HEK293 (cell line): ENCODE data around the gene RABEPK.

Experiments used
- BCL11B ChIP-seq: fragments of 450-650 bp; formaldehyde crosslinking; IDR thresholded peaks from 2 replicates; pipeline ENCODE4 v1.5.1; 2016; ENCODE audit warnings: low read depth, missing biosample characterization, missing genetic modification characterization
- EGR2 ChIP-seq: fragments of 450-650 bp; formaldehyde crosslinking; IDR thresholded peaks from 2 replicates; pipeline ENCODE4 v1.5.1; 2016; ENCODE audit warnings: low read depth, missing biosample characterization, missing genetic modification characterization
- GLIS2 ChIP-seq: fragments of 450-650 bp; formaldehyde crosslinking; IDR thresholded peaks from 2 replicates; pipeline ENCODE4 v1.5.1; 2016; ENCODE audit warnings: missing biosample characterization, missing genetic modification characterization
- KLF10 ChIP-seq: fragments of 450-650 bp; IDR thresholded peaks from 2 replicates; pipeline ENCODE4 v1.5.1; 2018; ENCODE audit warnings: missing biosample characterization, mild to moderate bottlenecking, missing genetic modification characterization
- KLF8 ChIP-seq: fragments of 450-650 bp; formaldehyde crosslinking; IDR thresholded peaks from 2 replicates; pipeline ENCODE4 v1.5.1; 2016; ENCODE audit warnings: missing biosample characterization, missing genetic modification characterization
- PRDM1 ChIP-seq: fragments of 450-650 bp; formaldehyde crosslinking; IDR thresholded peaks from 2 replicates; pipeline ENCODE4; 2016; ENCODE audit warnings: missing biosample characterization, missing genetic modification characterization
- SP2 ChIP-seq: fragments of 450-650 bp; formaldehyde crosslinking; IDR thresholded peaks from 2 replicates; pipeline ENCODE4 v1.5.1; 2016; ENCODE audit warnings: missing biosample characterization, missing genetic modification characterization
- SP7 ChIP-seq: fragments of 450-650 bp; formaldehyde crosslinking; IDR thresholded peaks from 2 replicates; pipeline ENCODE4 v1.5.1; 2016; ENCODE audit warnings: missing biosample characterization, missing genetic modification characterization
- WT1 ChIP-seq: fragments of 450-650 bp; formaldehyde crosslinking; IDR thresholded peaks from 2 replicates; pipeline ENCODE4 v1.5.1; 2016; ENCODE audit warnings: missing biosample characterization, missing genetic modification characterization
- YY1 ChIP-seq: fragments of 450-650 bp; formaldehyde crosslinking; IDR thresholded peaks from 2 replicates; pipeline ENCODE4 v1.5.1; 2018; ENCODE audit warnings: missing biosample characterization, missing genetic modification characterization
- ZBTB48 ChIP-seq: fragments of 450-650 bp; formaldehyde crosslinking; IDR thresholded peaks from 2 replicates; pipeline ENCODE4 v1.5.1; 2016; ENCODE audit warnings: missing biosample characterization, missing genetic modification characterization
- ZFP41 ChIP-seq: fragments of 450-650 bp; formaldehyde crosslinking; IDR thresholded peaks from 2 replicates; pipeline ENCODE4 v1.5.1; 2016; ENCODE audit warnings: missing biosample characterization, missing genetic modification characterization, borderline replicate concordance
- ZIC2 ChIP-seq: fragments of 450-650 bp; formaldehyde crosslinking; IDR thresholded peaks from 2 replicates; pipeline ENCODE4 v1.5.1; 2016; ENCODE audit warnings: missing biosample characterization, missing genetic modification characterization
- ZNF10 ChIP-seq: fragments of 450-650 bp; formaldehyde crosslinking; IDR thresholded peaks from 2 replicates; pipeline ENCODE4 v1.5.1; 2017; ENCODE audit warnings: missing biosample characterization, missing genetic modification characterization
- ZNF112 ChIP-seq: fragments of 450-650 bp; formaldehyde crosslinking; IDR thresholded peaks from 2 replicates; pipeline ENCODE4 v1.5.0; 2017; ENCODE audit warnings: missing biosample characterization, missing genetic modification characterization
- ZNF121 ChIP-seq: fragments of 450-650 bp; formaldehyde crosslinking; IDR thresholded peaks from 2 replicates; pipeline ENCODE4 v1.5.1; 2016; ENCODE audit warnings: missing biosample characterization, missing genetic modification characterization
- ZNF140 ChIP-seq: fragments of 450-650 bp; formaldehyde crosslinking; IDR thresholded peaks from 2 replicates; pipeline ENCODE4 v1.5.1; 2016; ENCODE audit warnings: missing biosample characterization, missing genetic modification characterization
- ZNF2 ChIP-seq: fragments of 450-650 bp; formaldehyde crosslinking; IDR thresholded peaks from 2 replicates; pipeline ENCODE4 v1.5.1; 2016; ENCODE audit warnings: missing biosample characterization, missing genetic modification characterization
- ZNF211 ChIP-seq: fragments of 450-650 bp; formaldehyde crosslinking; IDR thresholded peaks from 2 replicates; pipeline ENCODE4 v1.5.1; 2016; ENCODE audit warnings: low read depth, missing biosample characterization, missing genetic modification characterization
- ZNF266 ChIP-seq: fragments of 450-650 bp; formaldehyde crosslinking; IDR thresholded peaks from 2 replicates; pipeline ENCODE4 v1.5.1; 2016; ENCODE audit warnings: missing biosample characterization, missing genetic modification characterization, low read depth
- ZNF48 ChIP-seq: fragments of 450-650 bp; formaldehyde crosslinking; IDR thresholded peaks from 2 replicates; pipeline ENCODE4 v1.5.1; 2016; ENCODE audit warnings: missing biosample characterization, missing genetic modification characterization
- ZNF521 ChIP-seq: fragments of 450-650 bp; formaldehyde crosslinking; IDR thresholded peaks from 2 replicates; pipeline ENCODE4 v1.5.1; 2017; ENCODE audit warnings: missing biosample characterization, mild to moderate bottlenecking, missing genetic modification characterization
- ZNF549 ChIP-seq: fragments of 450-650 bp; IDR thresholded peaks from 2 replicates; pipeline ENCODE4 v1.5.1; 2018; ENCODE audit warnings: missing biosample characterization, missing genetic modification characterization, mild to moderate bottlenecking, inconsistent platforms, moderate library complexity
- ZNF560 ChIP-seq: fragments of 450-650 bp; formaldehyde crosslinking; IDR thresholded peaks from 2 replicates; pipeline ENCODE4 v1.5.1; 2017; ENCODE audit warnings: missing biosample characterization, missing genetic modification characterization, borderline replicate concordance
- ZNF585B ChIP-seq: fragments of 450-650 bp; formaldehyde crosslinking; IDR thresholded peaks from 2 replicates; pipeline ENCODE4 v1.5.1; 2016; ENCODE audit warnings: missing biosample characterization, missing genetic modification characterization
- ZNF610 ChIP-seq: fragments of 450-650 bp; formaldehyde crosslinking; IDR thresholded peaks from 2 replicates; pipeline ENCODE4 v1.5.1; 2016; ENCODE audit warnings: missing biosample characterization, missing genetic modification characterization, borderline replicate concordance
- ZNF621 ChIP-seq: fragments of 450-650 bp; formaldehyde crosslinking; IDR thresholded peaks from 2 replicates; pipeline ENCODE4 v1.5.1; 2017; ENCODE audit warnings: missing biosample characterization, missing genetic modification characterization
- ZSCAN23 ChIP-seq: fragments of 450-650 bp; formaldehyde crosslinking; IDR thresholded peaks from 2 replicates; pipeline ENCODE4 v1.5.1; 2016; ENCODE audit warnings: missing biosample characterization, missing genetic modification characterization
- TF ChIP-seq, protein P1 (sequence below): fragments of 450-650 bp; IDR thresholded peaks from 2 replicates; pipeline ENCODE4 v1.5.1; 2018; ENCODE audit warnings: missing biosample characterization, missing genetic modification characterization
- TF ChIP-seq, protein P2 (sequence below): fragments of 450-650 bp; formaldehyde crosslinking; IDR thresholded peaks from 2 replicates; pipeline ENCODE4 v1.5.1; 2016; ENCODE audit warnings: missing biosample characterization, missing genetic modification characterization
- TF ChIP-seq, protein P3 (sequence below): fragments of 450-650 bp; formaldehyde crosslinking; IDR thresholded peaks from 2 replicates; pipeline ENCODE4 v1.5.1; 2016; ENCODE audit warnings: missing biosample characterization, missing genetic modification characterization
- TF ChIP-seq, protein P4 (sequence below): fragments of 450-650 bp; formaldehyde crosslinking; IDR thresholded peaks from 2 replicates; pipeline ENCODE4 v1.5.1; 2016; ENCODE audit warnings: missing biosample characterization, missing genetic modification characterization

RABEPK gene

GRCh38 chr9:125200216-125201047 lies at the start of gene RABEPK (continued):
- TF ChIP-seq ZFP41 (tag by site-specific recombination) (no peak), ZNF2 (tag by site-specific recombination) (0 out of 2 replicates have a peak, but pooled peaks have one; percentile 14), ZBTB48 (tag by site-specific recombination) (peak; percentile 57), KLF10 (tag by site-specific recombination) (no peak), ZNF621 (tag by site-specific recombination) (no peak), KLF8 (tag by site-specific recombination) (peak; percentile 53; the same call in 1 of the 2 replicates), BCL11B (tag by site-specific recombination) (no peak), ZNF10 (tag by site-specific recombination) (no peak), ZNF560 (tag by site-specific recombination) (no peak), ZNF549 (tag by site-specific recombination) (no peak), ZNF140 (no peak), ZSCAN23 (tag by site-specific recombination) (no peak), EGR2 (tag by site-specific recombination) (no peak), ZNF585B (tag by site-specific recombination) (no peak), ZNF521 (tag by site-specific recombination) (no peak), ZNF211 (no peak), ZNF266 (tag by site-specific recombination) (no peak), ZNF112 (tag by site-specific recombination) (no peak), PRDM1 (tag by site-specific recombination) (no peak), WT1 (tag by site-specific recombination) (no peak), ZNF610 (tag by site-specific recombination) (0 out of 2 replicates have a peak, but pooled peaks have one; percentile 80), ZNF48 (tag by site-specific recombination) (no peak), ZNF121 (tag by site-specific recombination) (no peak), YY1 (tag by site-specific recombination) (no peak), ZIC2 (tag by site-specific recombination) (no peak), SP7 (tag by site-specific recombination) (0 out of 2 replicates have a peak, but pooled peaks have one; percentile 17), GLIS2 (tag by site-specific recombination) (peak; percentile 68), SP2 (tag by site-specific recombination) (peak; percentile 94)
- TF ChIP-seq, protein P1, sequence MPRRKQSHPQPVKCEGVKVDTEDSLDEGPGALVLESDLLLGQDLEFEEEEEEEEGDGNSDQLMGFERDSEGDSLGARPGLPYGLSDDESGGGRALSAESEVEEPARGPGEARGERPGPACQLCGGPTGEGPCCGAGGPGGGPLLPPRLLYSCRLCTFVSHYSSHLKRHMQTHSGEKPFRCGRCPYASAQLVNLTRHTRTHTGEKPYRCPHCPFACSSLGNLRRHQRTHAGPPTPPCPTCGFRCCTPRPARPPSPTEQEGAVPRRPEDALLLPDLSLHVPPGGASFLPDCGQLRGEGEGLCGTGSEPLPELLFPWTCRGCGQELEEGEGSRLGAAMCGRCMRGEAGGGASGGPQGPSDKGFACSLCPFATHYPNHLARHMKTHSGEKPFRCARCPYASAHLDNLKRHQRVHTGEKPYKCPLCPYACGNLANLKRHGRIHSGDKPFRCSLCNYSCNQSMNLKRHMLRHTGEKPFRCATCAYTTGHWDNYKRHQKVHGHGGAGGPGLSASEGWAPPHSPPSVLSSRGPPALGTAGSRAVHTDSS (tag by site-specific recombination), result no peak
- TF ChIP-seq, protein P2, sequence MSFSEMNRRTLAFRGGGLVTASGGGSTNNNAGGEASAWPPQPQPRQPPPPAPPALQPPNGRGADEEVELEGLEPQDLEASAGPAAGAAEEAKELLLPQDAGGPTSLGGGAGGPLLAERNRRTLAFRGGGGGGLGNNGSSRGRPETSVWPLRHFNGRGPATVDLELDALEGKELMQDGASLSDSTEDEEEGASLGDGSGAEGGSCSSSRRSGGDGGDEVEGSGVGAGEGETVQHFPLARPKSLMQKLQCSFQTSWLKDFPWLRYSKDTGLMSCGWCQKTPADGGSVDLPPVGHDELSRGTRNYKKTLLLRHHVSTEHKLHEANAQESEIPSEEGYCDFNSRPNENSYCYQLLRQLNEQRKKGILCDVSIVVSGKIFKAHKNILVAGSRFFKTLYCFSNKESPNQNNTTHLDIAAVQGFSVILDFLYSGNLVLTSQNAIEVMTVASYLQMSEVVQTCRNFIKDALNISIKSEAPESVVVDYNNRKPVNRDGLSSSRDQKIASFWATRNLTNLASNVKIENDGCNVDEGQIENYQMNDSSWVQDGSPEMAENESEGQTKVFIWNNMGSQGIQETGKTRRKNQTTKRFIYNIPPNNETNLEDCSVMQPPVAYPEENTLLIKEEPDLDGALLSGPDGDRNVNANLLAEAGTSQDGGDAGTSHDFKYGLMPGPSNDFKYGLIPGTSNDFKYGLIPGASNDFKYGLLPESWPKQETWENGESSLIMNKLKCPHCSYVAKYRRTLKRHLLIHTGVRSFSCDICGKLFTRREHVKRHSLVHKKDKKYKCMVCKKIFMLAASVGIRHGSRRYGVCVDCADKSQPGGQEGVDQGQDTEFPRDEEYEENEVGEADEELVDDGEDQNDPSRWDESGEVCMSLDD (tag by site-specific recombination), result peak; percentile 67; the same call in 1 of the 2 replicates
- TF ChIP-seq, protein P3, sequence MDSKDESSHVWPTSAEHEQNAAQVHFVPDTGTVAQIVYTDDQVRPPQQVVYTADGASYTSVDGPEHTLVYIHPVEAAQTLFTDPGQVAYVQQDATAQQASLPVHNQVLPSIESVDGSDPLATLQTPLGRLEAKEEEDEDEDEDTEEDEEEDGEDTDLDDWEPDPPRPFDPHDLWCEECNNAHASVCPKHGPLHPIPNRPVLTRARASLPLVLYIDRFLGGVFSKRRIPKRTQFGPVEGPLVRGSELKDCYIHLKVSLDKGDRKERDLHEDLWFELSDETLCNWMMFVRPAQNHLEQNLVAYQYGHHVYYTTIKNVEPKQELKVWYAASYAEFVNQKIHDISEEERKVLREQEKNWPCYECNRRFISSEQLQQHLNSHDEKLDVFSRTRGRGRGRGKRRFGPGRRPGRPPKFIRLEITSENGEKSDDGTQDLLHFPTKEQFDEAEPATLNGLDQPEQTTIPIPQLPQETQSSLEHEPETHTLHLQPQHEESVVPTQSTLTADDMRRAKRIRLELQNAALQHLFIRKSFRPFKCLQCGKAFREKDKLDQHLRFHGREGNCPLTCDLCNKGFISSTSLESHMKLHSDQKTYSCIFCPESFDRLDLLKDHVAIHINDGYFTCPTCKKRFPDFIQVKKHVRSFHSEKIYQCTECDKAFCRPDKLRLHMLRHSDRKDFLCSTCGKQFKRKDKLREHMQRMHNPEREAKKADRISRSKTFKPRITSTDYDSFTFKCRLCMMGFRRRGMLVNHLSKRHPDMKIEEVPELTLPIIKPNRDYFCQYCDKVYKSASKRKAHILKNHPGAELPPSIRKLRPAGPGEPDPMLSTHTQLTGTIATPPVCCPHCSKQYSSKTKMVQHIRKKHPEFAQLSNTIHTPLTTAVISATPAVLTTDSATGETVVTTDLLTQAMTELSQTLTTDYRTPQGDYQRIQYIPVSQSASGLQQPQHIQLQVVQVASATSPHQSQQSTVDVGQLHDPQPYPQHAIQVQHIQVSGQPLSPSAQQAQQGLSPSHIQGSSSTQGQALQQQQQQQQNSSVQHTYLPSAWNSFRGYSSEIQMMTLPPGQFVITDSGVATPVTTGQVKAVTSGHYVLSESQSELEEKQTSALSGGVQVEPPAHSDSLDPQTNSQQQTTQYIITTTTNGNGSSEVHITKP (tag by site-specific recombination), result peak; percentile 90
- TF ChIP-seq, protein P4, sequence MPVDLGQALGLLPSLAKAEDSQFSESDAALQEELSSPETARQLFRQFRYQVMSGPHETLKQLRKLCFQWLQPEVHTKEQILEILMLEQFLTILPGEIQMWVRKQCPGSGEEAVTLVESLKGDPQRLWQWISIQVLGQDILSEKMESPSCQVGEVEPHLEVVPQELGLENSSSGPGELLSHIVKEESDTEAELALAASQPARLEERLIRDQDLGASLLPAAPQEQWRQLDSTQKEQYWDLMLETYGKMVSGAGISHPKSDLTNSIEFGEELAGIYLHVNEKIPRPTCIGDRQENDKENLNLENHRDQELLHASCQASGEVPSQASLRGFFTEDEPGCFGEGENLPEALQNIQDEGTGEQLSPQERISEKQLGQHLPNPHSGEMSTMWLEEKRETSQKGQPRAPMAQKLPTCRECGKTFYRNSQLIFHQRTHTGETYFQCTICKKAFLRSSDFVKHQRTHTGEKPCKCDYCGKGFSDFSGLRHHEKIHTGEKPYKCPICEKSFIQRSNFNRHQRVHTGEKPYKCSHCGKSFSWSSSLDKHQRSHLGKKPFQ (tag by site-specific recombination), result no peak
